ENCODE data around the gene COX6A2. TPM values are rescaled to one million over a fixed set of nuclear protein-coding genes. Genes with fewer than 3 reads are reported as not detected.

COX6A2 gene
- polyA plus RNA-seq, 4 donors, result 0.60 to 24.3 (median 13.0) TPM

GRCh38 chr16:31404353-31405064 is 23.7 kb downstream of the COX6A2 start:
- no peak for FAIRE-seq
- Histone ChIP-seq H3K27ac (ENCODE audit: low read depth in 1 of 3, low read length in 2 of 3) (no peak overlapping the region), H3K36me3 (ENCODE audit: control insufficient read depth in 3 of 3, insufficient read depth in 2 of 3, low read depth in 1 of 3, low read length in 3 of 3) (no peaks in the 10 kb centered on the region), H3K9me3 (ENCODE audit: control insufficient read depth in 2 of 2, insufficient read depth in 1 of 2, low read depth in 1 of 2, low read length in 1 of 2) (no peaks in the 10 kb centered on the region), H3K4me3 (ENCODE audit: low read depth in 1 of 3, low read length in 3 of 3) (no peak overlapping the region), H3K4me1 (ENCODE audit: control insufficient read depth in 3 of 3, insufficient read depth in 2 of 3, low read depth in 1 of 3, low read length in 2 of 3) (no peaks in the 10 kb centered on the region), H3K27me3 (ENCODE audit: control insufficient read depth in 3 of 3, insufficient read depth in 3 of 3, low read length in 3 of 3) (no peaks in the 10 kb centered on the region)
- DNase-seq, result no peak
- WGBS, 3 donors, result 62 to 69% (median 66%) methylated on average over 9 of the region's 9 CpGs

DNA sequence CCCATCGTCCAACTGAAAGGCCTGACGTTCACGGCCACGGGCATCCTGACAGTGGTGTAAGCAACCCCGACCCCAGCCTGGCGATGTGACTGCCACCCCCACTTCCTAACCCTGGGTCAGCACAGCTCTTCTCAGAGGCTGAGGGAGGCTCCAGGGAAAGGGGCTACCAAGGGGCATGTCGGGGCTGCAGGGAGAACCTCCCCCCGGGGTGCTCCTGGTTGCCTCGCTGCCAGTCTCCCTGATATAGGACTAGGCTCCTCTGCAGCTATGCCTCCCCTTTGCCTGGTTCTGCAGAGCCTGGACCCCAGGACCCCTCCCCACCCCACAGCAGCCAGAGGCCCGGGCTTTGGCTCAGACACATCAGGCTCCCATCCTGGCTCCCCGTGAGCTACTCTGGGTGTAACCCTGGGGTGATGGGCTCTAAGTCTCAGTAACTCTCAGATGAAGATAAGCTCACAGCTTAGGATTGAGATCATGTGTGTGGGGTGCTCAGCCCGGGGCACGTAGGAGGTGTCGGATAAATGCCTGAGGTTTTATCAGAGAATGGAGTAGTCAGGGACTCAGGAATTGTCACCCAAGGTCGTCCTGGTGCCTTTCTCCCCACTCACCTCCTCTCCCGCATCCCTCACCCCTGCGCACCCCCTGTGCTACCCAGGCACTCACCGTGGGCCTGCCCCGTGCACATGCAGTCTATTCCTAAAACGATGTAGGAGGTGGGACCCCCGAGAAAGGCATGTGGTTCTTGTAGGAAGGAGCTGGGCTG is 24.4 kb downstream of the COX6A2 start:
- WGBS, 3 donors, result 83 to 86% (median 83%) methylated on average over 19 to 21 of the region's 21 CpGs
- H3K27ac ChIP-seq (ENCODE audit: low read depth in 1 of 3, low read length in 2 of 3), result no peak overlapping the region
- no peak for FAIRE-seq

GRCh38 chr16:31402687-31403086 is 25.5 kb downstream of the COX6A2 start:
- Histone ChIP-seq H3K4me1 (ENCODE audit: control insufficient read depth in 3 of 3, insufficient read depth in 2 of 3, low read depth in 1 of 3, low read length in 2 of 3) (no peaks in the 10 kb centered on the region), H3K27me3 (ENCODE audit: control insufficient read depth in 3 of 3, insufficient read depth in 3 of 3, low read length in 3 of 3) (no peaks in the 10 kb centered on the region), H3K4me3 (ENCODE audit: low read depth in 1 of 3, low read length in 3 of 3) (no peak overlapping the region), H3K36me3 (ENCODE audit: control insufficient read depth in 3 of 3, insufficient read depth in 2 of 3, low read depth in 1 of 3, low read length in 3 of 3) (no peaks in the 10 kb centered on the region), H3K9me3 (ENCODE audit: control insufficient read depth in 2 of 2, insufficient read depth in 1 of 2, low read depth in 1 of 2, low read length in 1 of 2) (no peaks in the 10 kb centered on the region), H3K27ac (ENCODE audit: low read depth in 1 of 3, low read length in 2 of 3) (no peak overlapping the region)
- DNase-seq (no peak), FAIRE-seq (no peak)
- 88 to 90% (median 89%) methylated on average over 1 of the region's 1 CpG for WGBS, 3 donors

More for the DNA sequence above, 24.4 kb downstream of the COX6A2 start:
- no peak for DNase-seq
- no peaks in the 10 kb centered on the region for H3K9me3 ChIP-seq (ENCODE audit: control insufficient read depth in 2 of 2, insufficient read depth in 1 of 2, low read depth in 1 of 2, low read length in 1 of 2)
- no peaks in the 10 kb centered on the region for H3K27me3 ChIP-seq (ENCODE audit: control insufficient read depth in 3 of 3, insufficient read depth in 3 of 3, low read length in 3 of 3)
- H3K36me3 ChIP-seq (ENCODE audit: control insufficient read depth in 3 of 3, insufficient read depth in 2 of 3, low read depth in 1 of 3, low read length in 3 of 3), result no peaks in the 10 kb centered on the region
- H3K4me3 ChIP-seq (ENCODE audit: low read depth in 1 of 3, low read length in 3 of 3), result no peak overlapping the region
- no peaks in the 10 kb centered on the region for H3K4me1 ChIP-seq (ENCODE audit: control insufficient read depth in 3 of 3, insufficient read depth in 2 of 3, low read depth in 1 of 3, low read length in 2 of 3)

DNA sequence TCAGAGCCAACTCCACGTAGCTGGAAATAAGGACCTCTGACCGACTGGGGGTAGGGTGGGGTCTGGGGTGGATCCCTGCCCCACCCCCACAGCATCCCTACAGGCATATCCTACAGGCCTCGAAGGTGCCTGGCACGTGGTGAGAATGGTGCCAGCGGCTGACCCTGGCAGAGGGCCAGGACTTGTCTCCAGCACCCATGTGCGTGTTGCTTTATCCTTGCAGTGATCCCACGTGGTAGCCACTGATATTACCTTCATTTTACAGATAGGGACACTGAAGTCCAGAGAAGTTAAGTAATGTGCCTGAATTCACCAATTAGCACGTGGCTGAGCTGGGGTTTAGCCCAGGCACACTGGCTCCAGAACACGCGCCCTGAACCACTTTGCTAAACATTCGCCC is 26.7 kb downstream of the COX6A2 start:
- Histone ChIP-seq H3K4me1 (ENCODE audit: control insufficient read depth in 3 of 3, insufficient read depth in 2 of 3, low read depth in 1 of 3, low read length in 2 of 3) (no peaks in the 10 kb centered on the region), H3K27ac (ENCODE audit: low read depth in 1 of 3, low read length in 2 of 3) (no peak overlapping the region), H3K27me3 (ENCODE audit: control insufficient read depth in 3 of 3, insufficient read depth in 3 of 3, low read length in 3 of 3) (no peaks in the 10 kb centered on the region), H3K4me3 (ENCODE audit: low read depth in 1 of 3, low read length in 3 of 3) (no peak overlapping the region), H3K36me3 (ENCODE audit: control insufficient read depth in 3 of 3, insufficient read depth in 2 of 3, low read depth in 1 of 3, low read length in 3 of 3) (no peaks in the 10 kb centered on the region), H3K9me3 (ENCODE audit: control insufficient read depth in 2 of 2, insufficient read depth in 1 of 2, low read depth in 1 of 2, low read length in 1 of 2) (no peaks in the 10 kb centered on the region)
- DNase-seq, result no peak
- FAIRE-seq, result no peak
- WGBS, 3 donors, result 67 to 78% (median 72%) methylated on average over 11 of the region's 11 CpGs

DNA sequence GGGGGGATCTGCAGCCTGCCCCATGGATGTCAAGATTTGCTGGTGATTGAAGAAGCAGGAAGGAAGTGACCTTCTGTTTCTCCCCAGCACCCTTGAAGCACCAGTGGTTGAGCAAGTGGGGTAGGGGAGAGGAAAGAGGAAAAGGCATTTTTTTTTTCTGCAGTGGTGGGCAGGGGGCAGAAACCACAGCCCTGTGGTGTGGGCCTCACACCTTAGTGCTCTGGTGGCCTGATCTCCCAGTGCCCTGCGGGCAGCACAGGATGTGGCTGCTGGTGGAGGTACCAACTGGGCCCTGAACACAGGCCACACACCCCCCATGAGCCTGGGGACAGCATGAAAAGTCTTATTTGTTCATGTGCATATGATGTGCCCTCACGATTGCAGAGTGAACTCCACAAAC is 28.0 kb downstream of the COX6A2 start:
- H3K27me3 ChIP-seq (ENCODE audit: control insufficient read depth in 3 of 3, insufficient read depth in 3 of 3, low read length in 3 of 3), result no peaks in the 10 kb centered on the region
- FAIRE-seq, result no peak
- H3K9me3 ChIP-seq (ENCODE audit: control insufficient read depth in 2 of 2, insufficient read depth in 1 of 2, low read depth in 1 of 2, low read length in 1 of 2), result no peaks in the 10 kb centered on the region
- H3K27ac ChIP-seq (ENCODE audit: low read depth in 1 of 3, low read length in 2 of 3), result no peak overlapping the region
- H3K4me1 ChIP-seq (ENCODE audit: control insufficient read depth in 3 of 3, insufficient read depth in 2 of 3, low read depth in 1 of 3, low read length in 2 of 3), result no peaks in the 10 kb centered on the region
- H3K4me3 ChIP-seq (ENCODE audit: low read depth in 1 of 3, low read length in 3 of 3), result no peak overlapping the region
- no peak for DNase-seq
- WGBS, 3 donors, result 58 to 74% (median 70%) methylated on average over 2 of the region's 2 CpGs
- H3K36me3 ChIP-seq (ENCODE audit: control insufficient read depth in 3 of 3, insufficient read depth in 2 of 3, low read depth in 1 of 3, low read length in 3 of 3), result no peaks in the 10 kb centered on the region

GRCh38 chr16:31397701-31398100 is 30.5 kb downstream of the COX6A2 start:
- no peaks in the 10 kb centered on the region for H3K9me3 ChIP-seq (ENCODE audit: control insufficient read depth in 2 of 2, insufficient read depth in 1 of 2, low read depth in 1 of 2, low read length in 1 of 2)
- no peak overlapping the region for H3K4me3 ChIP-seq (ENCODE audit: low read depth in 1 of 3, low read length in 3 of 3)
- H3K27me3 ChIP-seq (ENCODE audit: control insufficient read depth in 3 of 3, insufficient read depth in 3 of 3, low read length in 3 of 3), result no peaks in the 10 kb centered on the region
- DNase-seq (no peak), FAIRE-seq (no peak)
- H3K36me3 ChIP-seq (ENCODE audit: control insufficient read depth in 3 of 3, insufficient read depth in 2 of 3, low read depth in 1 of 3, low read length in 3 of 3), result no peaks in the 10 kb centered on the region
- WGBS, 3 donors, result 84 to 91% (median 84%) methylated on average over 9 of the region's 9 CpGs
- no peak overlapping the region for H3K27ac ChIP-seq (ENCODE audit: low read depth in 1 of 3, low read length in 2 of 3)
- H3K4me1 ChIP-seq (ENCODE audit: control insufficient read depth in 3 of 3, insufficient read depth in 2 of 3, low read depth in 1 of 3, low read length in 2 of 3), result no peaks in the 10 kb centered on the region

- FAIRE-seq, result no peak
- no peaks in the 10 kb centered on the region for H3K36me3 ChIP-seq (ENCODE audit: control insufficient read depth in 3 of 3, insufficient read depth in 2 of 3, low read depth in 1 of 3, low read length in 3 of 3)
- WGBS, 3 donors, result 83 to 92% (median 90%) methylated on average over 17 to 18 of the region's 18 CpGs
Measured at GRCh38 chr16:31397096-31397660, 31.0 kb downstream of the COX6A2 start.

DNA sequence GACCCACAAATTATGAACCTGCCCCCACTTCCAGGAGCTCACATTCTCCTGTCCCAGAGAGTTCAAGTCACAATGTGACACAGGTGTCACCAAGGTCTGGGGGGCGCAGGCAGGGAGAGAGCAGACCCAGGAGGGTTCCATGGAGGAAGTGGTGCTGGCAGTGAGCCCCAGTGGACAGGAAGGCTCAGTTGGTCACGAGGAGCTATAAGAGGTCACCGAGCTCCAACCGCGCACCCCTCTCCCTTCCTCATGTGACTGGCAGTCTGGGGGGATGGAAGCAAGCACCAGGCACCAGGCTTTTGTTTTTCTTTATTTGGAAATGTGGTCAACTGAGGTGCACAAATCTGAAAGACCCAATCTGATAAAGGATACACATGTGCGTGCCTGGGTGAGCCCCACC is 32.5 kb downstream of the COX6A2 start:
- 54 to 78% (median 64%) methylated on average over 6 of the region's 6 CpGs for WGBS, 3 donors
- H3K27ac ChIP-seq (ENCODE audit: low read depth in 1 of 3, low read length in 2 of 3), result no peak overlapping the region
- H3K36me3 ChIP-seq (ENCODE audit: control insufficient read depth in 3 of 3, insufficient read depth in 2 of 3, low read depth in 1 of 3, low read length in 3 of 3), result no peaks in the 10 kb centered on the region
- no peak for DNase-seq
- no peaks in the 10 kb centered on the region for H3K9me3 ChIP-seq (ENCODE audit: control insufficient read depth in 2 of 2, insufficient read depth in 1 of 2, low read depth in 1 of 2, low read length in 1 of 2)
- FAIRE-seq, result no peak
- no peaks in the 10 kb centered on the region for H3K27me3 ChIP-seq (ENCODE audit: control insufficient read depth in 3 of 3, insufficient read depth in 3 of 3, low read length in 3 of 3)
- no peaks in the 10 kb centered on the region for H3K4me1 ChIP-seq (ENCODE audit: control insufficient read depth in 3 of 3, insufficient read depth in 2 of 3, low read depth in 1 of 3, low read length in 2 of 3)
- H3K4me3 ChIP-seq (ENCODE audit: low read depth in 1 of 3, low read length in 3 of 3), result no peak overlapping the region

More at GRCh38 chr16:31397096-31397660, 31.0 kb downstream of the COX6A2 start:
- H3K4me1 ChIP-seq (ENCODE audit: control insufficient read depth in 3 of 3, insufficient read depth in 2 of 3, low read depth in 1 of 3, low read length in 2 of 3), result no peaks in the 10 kb centered on the region
- no peak for DNase-seq
- H3K4me3 ChIP-seq (ENCODE audit: low read depth in 1 of 3, low read length in 3 of 3), result no peak overlapping the region
- no peaks in the 10 kb centered on the region for H3K9me3 ChIP-seq (ENCODE audit: control insufficient read depth in 2 of 2, insufficient read depth in 1 of 2, low read depth in 1 of 2, low read length in 1 of 2)
- H3K27me3 ChIP-seq (ENCODE audit: control insufficient read depth in 3 of 3, insufficient read depth in 3 of 3, low read length in 3 of 3), result no peaks in the 10 kb centered on the region
- H3K27ac ChIP-seq (ENCODE audit: low read depth in 1 of 3, low read length in 2 of 3), result no peak overlapping the region

All from small intestine (tissue), 7 donors.